DND-41 (cell line): ENCODE data around the gene TSC22D4.

ENCODE experiments used
- CTCF ChIP-seq: IDR thresholded peaks from 2 replicates; pipeline ENCODE4 v1.5.1; 2012; ENCODE audit warnings: borderline replicate concordance, low read length, moderate library complexity, mild to moderate bottlenecking; ENCODE audit not compliant: poor library complexity, severe bottlenecking; ENCODE audit errors: extremely low read depth
- EZH2 ChIP-seq: IDR thresholded peaks from 3 replicates; pipeline ENCODE4 v1.6.1; 2012; ENCODE audit warnings: borderline replicate concordance, low read depth, mild to moderate bottlenecking, moderate library complexity, low read length, inconsistent platforms; ENCODE audit not compliant: severe bottlenecking

GRCh38 chr7:100444311-100445278 is 34.4 kb downstream of the TSC22D4 start:
- no peak for TF ChIP-seq CTCF
- no peak for TF ChIP-seq EZH2
